GM21723 (cell line): ENCODE measurements around the gene GON4L.
"Not testable (repeated sequence)": the region's sequence is repeated elsewhere in the genome, so short reads cannot be mapped to it uniquely, and the experiment has no call there.

Experiments used
- ATAC-seq: cut with Tn5 transposase; IDR thresholded peaks from one replicate; pipeline ENCODE4 v1.9.1; 2021; ENCODE audit warnings: mild to moderate bottlenecking, moderate library complexity; ENCODE audit not compliant: unreplicated experiment

The GON4L gene

GRCh38 chr1:155856975-155857930 is at the start of gene GON4L:
Gene GON4L (minus strand): TSS chr1:155857214. CDS start chr1:155853780, 3,434 bp downstream.
- peak; percentile 60 for ATAC-seq

GRCh38 chr1:155904261-155904660 is 47.2 kb upstream of the GON4L start:
- ATAC-seq = no peak

GRCh38 chr1:155900161-155900560 is 43.1 kb upstream of the GON4L start:
- ATAC-seq = no peak

- ATAC-seq = no peak
Measured at GRCh38 chr1:155899683-155900082, 42.7 kb upstream of the GON4L start.

GRCh38 chr1:155898888-155899287 is 41.9 kb upstream of the GON4L start:
- no peak for ATAC-seq

GRCh38 chr1:155897746-155898145 is 40.7 kb upstream of the GON4L start:
- no peak for ATAC-seq

GRCh38 chr1:155896476-155896875 is 39.5 kb upstream of the GON4L start:
- not testable (repeated sequence) for ATAC-seq

GRCh38 chr1:155895617-155896016 is 38.6 kb upstream of the GON4L start:
- not testable (repeated sequence) for ATAC-seq

- no peak for ATAC-seq
Measured at GRCh38 chr1:155893389-155894142, 36.6 kb upstream of the GON4L start.

- ATAC-seq = no peak
Measured at GRCh38 chr1:155892796-155893195, 35.8 kb upstream of the GON4L start.

- ATAC-seq = no peak
Measured at GRCh38 chr1:155890251-155890650, 33.2 kb upstream of the GON4L start.

- ATAC-seq = no peak
Measured at GRCh38 chr1:155889566-155889965, 32.6 kb upstream of the GON4L start.

GRCh38 chr1:155888481-155888880 is 31.5 kb upstream of the GON4L start:
- no peak for ATAC-seq

GRCh38 chr1:155884982-155885381 is 28.0 kb upstream of the GON4L start:
- ATAC-seq = no peak

- ATAC-seq = no peak
Measured at GRCh38 chr1:155884031-155884960, 27.3 kb upstream of the GON4L start.

GRCh38 chr1:155882766-155883165 is 25.8 kb upstream of the GON4L start:
- no peak for ATAC-seq

GRCh38 chr1:155882235-155882634 is 25.2 kb upstream of the GON4L start:
- ATAC-seq = no peak

- no peak for ATAC-seq
Measured at GRCh38 chr1:155880950-155881349, 23.9 kb upstream of the GON4L start.

- ATAC-seq = no peak
Measured at GRCh38 chr1:155880251-155880650, 23.2 kb upstream of the GON4L start.

- no peak for ATAC-seq
Measured at GRCh38 chr1:155877945-155878344, 20.9 kb upstream of the GON4L start.

GRCh38 chr1:155873860-155874259 is 16.8 kb upstream of the GON4L start:
- ATAC-seq = no peak
